Rectal smooth muscle tissue (tissue), 1 donor: ENCODE results near the gene CLDN20.
"Not testable (repeated sequence)": the region's sequence is repeated elsewhere in the genome, so short reads cannot be mapped to it uniquely, and the experiment has no call there.

ENCODE experiments used
- H3K27ac ChIP-seq: one replicate; pipeline ENCODE4 v1.7.0; 2013; ENCODE audit warnings: low read depth, low read length, inconsistent platforms
- H3K27me3 ChIP-seq: one replicate; pipeline ENCODE4 v1.7.0; 2013; ENCODE audit warnings: low read length; ENCODE audit not compliant: control insufficient read depth, insufficient read depth
- H3K36me3 ChIP-seq: one replicate; pipeline ENCODE4 v1.7.0; 2013; ENCODE audit warnings: low read length; ENCODE audit not compliant: control insufficient read depth, insufficient read depth
- H3K4me1 ChIP-seq: one replicate; pipeline ENCODE4 v1.7.0; 2013; ENCODE audit warnings: low read length; ENCODE audit not compliant: control insufficient read depth, insufficient read depth
- H3K4me3 ChIP-seq: one replicate; pipeline ENCODE4 v1.7.0; 2013; ENCODE audit warnings: low read length
- H3K9ac ChIP-seq: one replicate; pipeline ENCODE4 v1.7.0; 2013; ENCODE audit warnings: low read length

The CLDN20 gene

DNA sequence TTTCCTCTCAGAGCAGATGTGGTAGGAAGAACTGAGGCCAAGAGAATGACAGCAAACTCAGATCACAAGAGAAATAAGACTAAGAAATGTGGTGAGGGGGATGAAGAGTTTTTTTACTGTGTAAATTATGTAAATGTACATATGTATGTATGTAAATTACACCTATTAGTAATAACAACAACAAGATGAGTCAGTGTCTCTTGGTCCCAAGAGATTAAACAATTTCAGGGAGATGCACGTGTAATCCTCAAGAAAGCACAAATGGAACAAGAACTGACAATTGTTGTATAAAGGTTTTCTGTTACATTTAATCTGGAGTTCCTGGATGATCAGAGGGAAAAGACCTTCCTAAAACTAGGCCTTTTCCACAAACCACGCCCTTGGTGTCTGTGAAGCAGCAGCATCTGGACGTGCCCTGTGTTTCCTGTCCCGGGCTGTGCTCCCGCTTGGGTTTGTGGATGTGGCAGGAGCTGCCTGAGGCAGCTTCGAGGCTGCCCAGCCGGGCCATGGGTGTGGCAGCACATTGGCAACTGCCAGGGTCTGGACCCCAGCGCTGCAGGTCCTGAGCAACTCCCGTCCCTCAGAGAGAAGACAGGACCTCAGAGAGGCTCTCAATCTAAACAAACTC lies 994 bp downstream of the CLDN20 start:
- Histone ChIP-seq H3K36me3 (no peaks in the 10 kb centered on the region), H3K9ac (no peak overlapping the region), H3K4me1 (peaks cover 6% of the 10 kb centered on the region), H3K27ac (peak overlapping the region; percentile 10), H3K4me3 (no peak overlapping the region), H3K27me3 (no peaks in the 10 kb centered on the region)

DNA sequence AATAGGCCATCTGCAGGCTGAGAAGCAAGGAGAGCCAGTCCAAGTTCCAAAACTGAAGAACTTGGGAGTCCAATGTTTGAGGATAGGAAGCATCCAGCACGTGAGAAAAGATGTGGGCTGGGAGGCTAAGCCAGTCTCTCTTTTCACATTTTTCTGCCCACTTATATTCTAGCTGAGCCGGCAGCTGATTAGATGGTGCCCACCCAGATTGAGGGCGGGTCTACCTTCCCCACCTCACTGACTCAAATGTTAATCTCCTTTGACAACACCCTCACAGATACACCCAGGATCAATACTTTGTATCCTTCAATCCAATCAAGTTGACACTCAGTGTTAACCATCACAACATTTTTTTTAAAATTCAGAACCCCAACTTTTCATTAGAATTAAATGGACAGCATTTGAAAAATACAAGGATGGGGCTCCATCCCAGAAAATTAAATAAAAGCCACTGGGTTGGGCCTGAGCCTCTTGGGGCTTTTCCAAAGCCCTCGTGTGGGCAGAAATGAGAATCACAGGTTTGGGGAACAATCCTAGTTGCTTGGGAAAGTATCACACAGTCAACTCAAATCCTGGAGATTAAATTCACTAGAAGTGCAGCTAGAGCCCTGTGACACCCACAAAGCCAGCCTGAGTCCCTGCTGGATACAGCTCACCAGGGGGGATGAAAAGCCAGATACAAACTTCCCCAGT lies 2.2 kb downstream of the CLDN20 start:
- Histone ChIP-seq H3K4me3 (no peak overlapping the region), H3K27me3 (no peaks in the 10 kb centered on the region), H3K36me3 (no peaks in the 10 kb centered on the region), H3K4me1 (peaks cover 6% of the 10 kb centered on the region), H3K9ac (no peak overlapping the region), H3K27ac (no peak overlapping the region)

- Histone ChIP-seq H3K27me3 (no peaks in the 10 kb centered on the region), H3K36me3 (no peaks in the 10 kb centered on the region), H3K4me1 (peaks cover 14% of the 10 kb centered on the region), H3K9ac (no peak overlapping the region), H3K4me3 (no peak overlapping the region), H3K27ac (no peak overlapping the region)
Observed at GRCh38 chr6:155267411-155267810, 3.6 kb downstream of the CLDN20 start.

DNA sequence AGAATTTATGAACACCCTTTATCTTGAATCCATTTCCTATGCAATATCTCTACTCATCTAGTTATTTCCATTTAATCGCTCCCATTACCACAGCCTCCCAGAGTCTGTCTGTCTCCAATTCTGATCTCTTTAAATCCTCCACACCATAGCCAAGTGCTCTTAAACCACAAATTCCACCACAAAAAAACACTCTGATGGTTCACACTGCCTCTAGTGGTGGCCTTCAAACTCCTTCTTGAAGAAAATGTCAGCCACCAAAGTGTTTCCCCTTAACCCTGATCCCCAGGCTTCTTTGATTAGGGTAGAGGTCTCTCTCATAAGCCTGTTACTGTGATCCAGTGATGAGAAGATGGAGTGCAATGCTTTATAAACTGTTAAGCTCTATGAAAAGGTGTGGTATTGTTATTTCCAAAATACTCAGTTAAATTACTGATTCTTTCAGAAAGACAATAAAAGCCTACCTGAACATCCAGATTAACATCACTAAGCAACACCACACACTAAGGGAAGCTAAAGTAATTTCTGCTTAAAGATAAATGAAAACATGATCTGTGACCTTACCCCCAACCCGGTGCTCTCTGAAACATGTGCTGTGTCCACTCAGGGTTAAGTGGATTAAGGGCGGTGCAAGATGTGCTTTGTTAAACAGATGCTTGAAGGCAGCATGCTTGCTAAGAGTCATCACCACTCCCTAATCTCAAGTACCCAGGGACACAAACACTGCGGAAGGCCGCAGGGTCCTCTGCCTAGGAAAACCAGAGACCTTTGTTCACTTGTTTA lies 4.5 kb downstream of the CLDN20 start:
- not testable (repeated sequence) for H3K27me3 ChIP-seq, H3K4me3 ChIP-seq, H3K27ac ChIP-seq, H3K9ac ChIP-seq, H3K36me3 ChIP-seq
- H3K4me1 ChIP-seq, result peaks cover 19% of the 10 kb centered on the region

DNA sequence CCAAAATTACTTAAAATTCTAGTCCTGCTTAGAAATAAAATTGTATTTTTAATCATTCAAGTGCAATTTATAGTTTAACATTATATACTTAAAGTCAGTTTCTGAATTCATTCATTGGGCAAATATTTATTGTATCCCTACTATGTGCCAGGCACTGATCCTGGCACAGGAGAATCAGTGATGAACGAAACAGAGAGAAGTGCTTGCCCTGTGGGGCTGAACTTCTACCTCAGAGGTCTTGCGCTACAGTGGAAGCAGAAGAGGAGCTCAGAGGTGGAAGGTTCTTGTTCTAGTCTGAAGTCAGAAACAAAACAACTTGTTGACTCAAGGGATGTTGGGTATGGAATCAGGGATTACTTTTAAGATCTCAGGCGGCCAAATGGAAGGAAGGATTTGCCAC lies 6.0 kb downstream of the CLDN20 start:
- Histone ChIP-seq H3K9ac (no peak overlapping the region), H3K27ac (no peak overlapping the region), H3K27me3 (no peaks in the 10 kb centered on the region), H3K4me1 (peaks cover 23% of the 10 kb centered on the region), H3K36me3 (no peaks in the 10 kb centered on the region), H3K4me3 (no peak overlapping the region)

DNA sequence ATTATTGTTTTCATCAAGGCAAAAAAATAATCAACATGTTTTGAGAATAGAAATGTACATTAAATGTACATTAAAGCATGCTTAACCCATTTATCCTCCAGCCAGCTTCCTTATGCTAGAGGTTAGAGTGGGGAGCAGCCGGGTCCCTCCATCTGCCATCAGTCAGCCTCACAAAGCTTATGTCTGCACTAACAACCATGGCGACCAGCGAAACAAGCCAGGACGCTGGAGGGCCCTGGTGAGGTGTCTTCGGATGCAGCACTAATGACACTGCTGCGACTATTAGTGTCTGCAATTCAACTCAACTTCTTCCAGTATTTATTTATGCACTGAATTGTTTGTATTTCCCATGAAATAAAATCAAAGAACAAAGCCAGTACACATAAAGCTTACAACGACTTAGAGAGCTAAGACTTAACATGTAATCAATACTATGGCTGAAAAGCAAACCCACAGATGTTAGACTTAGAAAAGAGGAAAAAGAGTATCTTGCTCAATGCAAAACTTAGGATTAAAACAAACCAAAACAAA lies 6.8 kb downstream of the CLDN20 start:
- no peak overlapping the region for H3K4me3 ChIP-seq
- no peaks in the 10 kb centered on the region for H3K36me3 ChIP-seq
- H3K4me1 ChIP-seq, result peaks cover 23% of the 10 kb centered on the region
- H3K27ac ChIP-seq, result no peak overlapping the region
- no peak overlapping the region for H3K9ac ChIP-seq
- H3K27me3 ChIP-seq, result no peaks in the 10 kb centered on the region

GRCh38 chr6:155271145-155271544 lies 7.3 kb downstream of the CLDN20 start:
- H3K27ac ChIP-seq, result no peak overlapping the region
- peaks cover 25% of the 10 kb centered on the region for H3K4me1 ChIP-seq
- H3K27me3 ChIP-seq, result no peaks in the 10 kb centered on the region
- no peaks in the 10 kb centered on the region for H3K36me3 ChIP-seq
- H3K9ac ChIP-seq, result no peak overlapping the region
- H3K4me3 ChIP-seq, result no peak overlapping the region

- Histone ChIP-seq H3K4me3 (no peak overlapping the region), H3K9ac (no peak overlapping the region), H3K36me3 (no peaks in the 10 kb centered on the region), H3K27me3 (no peaks in the 10 kb centered on the region), H3K27ac (peak overlapping the region; percentile 69), H3K4me1 (peaks cover 28% of the 10 kb centered on the region)
Observed at GRCh38 chr6:155272353-155273232, 8.8 kb downstream of the CLDN20 start.

- Histone ChIP-seq H3K4me1 (peaks cover 28% of the 10 kb centered on the region), H3K36me3 (no peaks in the 10 kb centered on the region), H3K27me3 (no peaks in the 10 kb centered on the region), H3K27ac (peak overlapping the region; percentile 69), H3K4me3 (no peak overlapping the region), H3K9ac (no peak overlapping the region)
Observed at GRCh38 chr6:155273431-155273830, 9.6 kb downstream of the CLDN20 start.

GRCh38 chr6:155274106-155274505 lies 10.3 kb downstream of the CLDN20 start:
- Histone ChIP-seq H3K27ac (no peak overlapping the region), H3K4me1 (peaks cover 28% of the 10 kb centered on the region), H3K4me3 (no peak overlapping the region), H3K36me3 (no peaks in the 10 kb centered on the region), H3K27me3 (no peaks in the 10 kb centered on the region), H3K9ac (no peak overlapping the region)

DNA sequence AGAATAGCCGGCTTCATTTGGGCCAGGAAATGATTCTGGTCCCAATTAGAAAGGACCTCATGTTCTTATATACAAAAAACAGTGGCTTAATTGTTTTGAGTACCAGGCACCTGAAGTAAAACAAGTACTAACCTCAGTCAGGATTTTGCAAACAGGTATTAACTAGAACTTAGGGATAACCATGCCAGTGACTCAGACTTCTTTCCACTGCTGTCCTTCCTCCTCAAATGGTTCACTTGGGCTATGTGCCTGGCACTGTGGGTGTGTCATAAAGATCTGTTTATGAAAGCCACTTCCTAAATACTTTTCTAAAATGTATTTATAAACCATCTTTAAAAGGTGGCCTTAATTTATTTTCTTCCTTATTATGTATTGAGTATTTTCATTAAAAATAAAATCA lies 10.7 kb downstream of the CLDN20 start:
- Histone ChIP-seq H3K9ac (no peak overlapping the region), H3K27me3 (no peaks in the 10 kb centered on the region), H3K4me3 (no peak overlapping the region), H3K27ac (no peak overlapping the region), H3K36me3 (no peaks in the 10 kb centered on the region), H3K4me1 (peaks cover 28% of the 10 kb centered on the region)
